ENCODE measurements around the gene FZD4. TPM values are rescaled to one million over a fixed set of nuclear protein-coding genes. Genes with fewer than 3 reads are reported as not detected.
A peak's percentile ranks its signal among the peaks of the same experiment; 100 is the strongest.

Gene FZD4
- total and polyA plus RNA-seq, 2 donors from 2014 or later: 21.4 to 41.4 TPM

DNA sequence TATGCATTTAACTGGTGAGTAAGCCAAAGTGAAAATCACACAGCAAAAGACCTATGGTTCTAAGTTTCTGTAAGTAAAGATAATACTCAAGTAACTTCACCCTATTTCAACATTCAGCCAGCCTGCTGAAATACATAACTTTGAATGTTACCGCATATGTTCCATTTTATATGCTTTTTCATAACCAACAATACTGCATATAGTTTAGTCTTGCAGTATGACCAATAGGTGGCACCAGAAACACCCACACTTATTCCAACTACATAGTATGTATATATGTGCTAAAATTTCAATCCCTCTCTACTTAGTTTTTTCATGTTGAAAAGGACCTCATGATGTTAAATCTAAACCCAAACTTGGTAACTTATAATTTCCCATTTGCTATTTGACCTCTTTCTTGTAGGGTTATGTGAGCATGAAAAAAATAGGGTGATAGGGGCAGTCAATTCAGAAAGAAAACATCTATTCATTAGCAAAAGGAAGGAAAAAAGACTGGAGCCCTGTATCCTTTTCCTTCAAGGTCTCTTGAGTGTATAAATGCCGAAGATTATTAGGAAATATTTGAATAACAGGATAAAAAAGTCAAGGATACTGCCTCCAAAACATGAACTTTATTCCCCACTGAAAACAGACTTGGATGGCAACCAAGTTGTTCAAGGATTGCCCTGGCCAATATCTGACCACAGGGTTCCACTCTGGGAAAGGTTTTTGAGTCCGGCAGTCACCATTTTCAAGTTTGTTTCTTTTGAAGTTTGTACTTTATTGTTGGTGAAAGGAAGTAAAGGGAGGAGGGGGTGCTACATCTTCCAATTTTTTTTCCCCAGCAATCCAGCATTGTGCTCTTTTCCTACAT, 23.8 kb upstream of the FZD4 start:
- peaks cover 0 to 34% (median 16%) of the 10 kb centered on the region in 3 donors for H3K4me1 ChIP-seq (ENCODE audit: control insufficient read depth in 2 of 3, insufficient read depth in 2 of 3, low read depth in 1 of 3, low read length in 3 of 3)
- intact Hi-C loops (cut with DNase I): no loop called here
- H3K9me3 ChIP-seq (ENCODE audit: control insufficient read depth in 2 of 3, insufficient read depth in 1 of 3, low read length in 3 of 3): no peaks in the 10 kb centered on the region
- peak overlapping the region; percentile 63 to 82 for H3K27ac ChIP-seq (ENCODE audit: low read depth in 2 of 2, low read length in 2 of 2)
- DNase-seq (peak in 1 of 5 donors; percentile 36), FAIRE-seq (peak; percentile 15)
- H3K4me3 ChIP-seq (ENCODE audit: low read length in 3 of 3): no peak overlapping the region
- no peak overlapping the region for H3K9ac ChIP-seq (ENCODE audit: low read length in 3 of 3)
- H3K27me3 ChIP-seq (ENCODE audit: control insufficient read depth, insufficient read depth, low read length): no peaks in the 10 kb centered on the region
- H3K36me3 ChIP-seq (ENCODE audit: control insufficient read depth in 2 of 3, insufficient read depth in 3 of 3, low read length in 3 of 3): no peaks in the 10 kb centered on the region
- TF ChIP-seq CTCF (IDR thresholded peaks at IDR 0.05; ENCODE audit: borderline replicate concordance, extremely low read depth, insufficient read depth): peak; percentile 8

DNA sequence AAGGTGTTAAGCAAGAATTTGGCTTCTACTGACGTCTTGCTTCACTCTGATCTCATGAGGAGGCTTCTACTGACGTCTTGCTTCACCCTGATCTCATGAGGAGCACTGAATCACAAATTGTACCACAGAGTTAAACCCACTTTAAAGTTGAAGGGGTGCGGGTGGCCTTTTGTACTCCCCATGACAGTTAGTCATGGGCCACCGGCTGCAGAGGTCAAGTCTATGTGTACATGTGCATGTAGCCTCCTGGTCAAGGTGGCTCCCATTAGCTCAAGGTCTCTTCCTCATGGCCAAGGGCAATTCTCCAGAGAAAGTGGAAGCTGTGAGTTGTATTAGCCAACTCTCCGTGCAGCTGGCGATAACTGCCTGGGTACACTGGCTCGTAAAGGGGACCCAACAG, 23.1 kb upstream of the FZD4 start:
- Histone ChIP-seq H3K9me3 (ENCODE audit: control insufficient read depth in 2 of 3, insufficient read depth in 1 of 3, low read length in 3 of 3) (no peaks in the 10 kb centered on the region), H3K27me3 (ENCODE audit: control insufficient read depth, insufficient read depth, low read length) (no peaks in the 10 kb centered on the region), H3K4me1 (ENCODE audit: control insufficient read depth in 2 of 3, insufficient read depth in 2 of 3, low read depth in 1 of 3, low read length in 3 of 3) (peaks cover 0 to 33% (median 16%) of the 10 kb centered on the region in 3 donors), H3K27ac (ENCODE audit: low read depth in 2 of 2, low read length in 2 of 2) (peak overlapping the region in 1 of 2 donors; percentile 82), H3K4me3 (ENCODE audit: low read length in 3 of 3) (no peak overlapping the region), H3K9ac (ENCODE audit: low read length in 3 of 3) (no peak overlapping the region), H3K36me3 (ENCODE audit: control insufficient read depth in 2 of 3, insufficient read depth in 3 of 3, low read length in 3 of 3) (no peaks in the 10 kb centered on the region)
- FAIRE-seq: no peak
- DNase-seq: no peak
- intact Hi-C loops (cut with DNase I): no loop called here
- no peak for TF ChIP-seq CTCF (IDR thresholded peaks at IDR 0.05; ENCODE audit: borderline replicate concordance, extremely low read depth, insufficient read depth)

DNA sequence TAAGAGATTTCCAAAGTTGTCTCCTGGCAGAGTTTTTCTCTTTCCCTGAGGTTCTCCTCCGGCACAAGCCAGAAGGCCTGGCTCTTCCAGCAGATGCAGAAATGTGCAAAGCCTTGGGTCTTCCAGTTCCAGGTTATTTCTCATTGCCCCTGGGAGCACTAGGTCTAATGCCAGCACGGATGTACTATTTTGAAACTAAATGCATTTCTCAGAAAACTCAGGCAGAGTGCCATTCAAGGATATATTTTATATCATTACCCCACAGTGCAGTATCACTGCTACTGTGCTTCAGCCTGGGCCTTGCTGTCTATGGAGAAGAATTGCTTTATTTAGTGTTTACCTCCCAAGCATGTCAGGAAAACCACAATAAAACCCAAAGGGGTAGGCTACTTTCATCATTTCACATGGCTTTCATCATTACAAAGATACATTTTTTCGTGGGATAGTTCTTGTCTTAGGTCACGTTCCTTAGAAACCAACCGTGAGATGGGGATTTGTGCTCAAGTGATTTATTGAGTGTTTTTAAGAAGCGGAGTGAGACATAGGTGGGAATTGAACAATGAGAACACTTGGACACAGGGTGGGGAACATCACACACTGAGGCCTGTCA, 22.4 kb upstream of the FZD4 start:
- no peak overlapping the region for H3K9ac ChIP-seq (ENCODE audit: low read length in 3 of 3)
- FAIRE-seq: no peak
- no peaks in the 10 kb centered on the region for H3K36me3 ChIP-seq (ENCODE audit: control insufficient read depth in 2 of 3, insufficient read depth in 3 of 3, low read length in 3 of 3)
- no peak overlapping the region for H3K27ac ChIP-seq (ENCODE audit: low read depth in 2 of 2, low read length in 2 of 2)
- TF ChIP-seq CTCF (IDR thresholded peaks at IDR 0.05; ENCODE audit: borderline replicate concordance, extremely low read depth, insufficient read depth): no peak
- no peak overlapping the region for H3K4me3 ChIP-seq (ENCODE audit: low read length in 3 of 3)
- no peaks in the 10 kb centered on the region for H3K27me3 ChIP-seq (ENCODE audit: control insufficient read depth, insufficient read depth, low read length)
- intact Hi-C loops (cut with DNase I): no loop called here
- no peaks in the 10 kb centered on the region for H3K9me3 ChIP-seq (ENCODE audit: control insufficient read depth in 2 of 3, insufficient read depth in 1 of 3, low read length in 3 of 3)
- peaks cover 0 to 27% (median 16%) of the 10 kb centered on the region in 3 donors for H3K4me1 ChIP-seq (ENCODE audit: control insufficient read depth in 2 of 3, insufficient read depth in 2 of 3, low read depth in 1 of 3, low read length in 3 of 3)
- DNase-seq: no peak

Measured in kidney (tissue), 14 donors.